GM12878 (cell line): ENCODE data around the gene STK4. TPM values are rescaled to one million over a fixed set of nuclear protein-coding genes. Genes with fewer than 3 reads are reported as not detected.

Experiments used
- ATAC-seq: fragments of 200-7000 bp; cut with Tn5 transposase; 3 replicates; pipeline ENCODE4 v1.9.1; 2020; ENCODE audit warnings: mild to moderate bottlenecking, moderate library complexity
- BruUV-seq: library from RNA; stranded (reverse); fragments of 400-500 nt; replicated peaks from 2 replicates; lab custom pipeline; 2021; lab: Mats Ljungman, UMichigan
- CTCF ChIA-PET: fragments of 300-600 bp; sonication (Branson Sonifier 250); formaldehyde crosslinking; extraction: SDS; loops from one replicate; lab custom pipeline; 2021; ENCODE audit warnings: inconsistent platforms; lab: Yijun Ruan, JAX
- POLR2A ChIA-PET: fragments of 350-600 bp; formaldehyde crosslinking; extraction: SDS; loops from one replicate; lab custom pipeline; 2021; ENCODE audit warnings: inconsistent platforms; lab: Charles Lee
- RAD21 ChIA-PET: fragments of 300-600 bp; sonication (Branson Sonifier 250); formaldehyde crosslinking; loops from one replicate; lab custom pipeline; 2023; ENCODE audit warnings: antibody characterized with exemption; ENCODE audit not compliant: unreplicated experiment; lab: Charles Lee
- SMC1A ChIA-PET: fragments of 300-600 bp; sonication (Branson Sonifier 250); formaldehyde crosslinking; loops from one replicate; lab custom pipeline; 2023; ENCODE audit not compliant: unreplicated experiment, uncharacterized antibody; lab: Charles Lee
- DNase-seq: peaks from one replicate; pipeline ENCODE4 v3.0.0-alpha.2; 2011; ENCODE audit warnings: low read depth, low spot score
- FAIRE-seq: peaks from 3 replicates; lab custom pipeline; 2011; peaks lifted over from hg19 to GRCh38; lab: Jason Lieb, UNC
- H2AFZ ChIP-seq: 2 replicates; pipeline ENCODE4 v1.6.0; 2011; ENCODE audit warnings: low read depth, low read length, control low read depth; ENCODE audit not compliant: control insufficient read depth
- H3K27ac ChIP-seq: 2 replicates; pipeline ENCODE4 v1.5.1; 2011; ENCODE audit warnings: control low read depth; ENCODE audit not compliant: control insufficient read depth, insufficient read depth
- H3K27me3 ChIP-seq, 2 experiments: replicated peaks in 1 of 2; 2 replicates each; pipeline versions ENCODE4 v1.6.0 to v1.6.1; 2011; ENCODE audit warnings: low read length in 1 of 2; ENCODE audit not compliant: control insufficient read depth in 2 of 2, insufficient read depth in 2 of 2
- H3K36me3 ChIP-seq, 2 experiments: 2 replicates each; pipeline ENCODE4 v1.5.1; 2011; ENCODE audit warnings: low read length in 1 of 2; ENCODE audit not compliant: control insufficient read depth in 2 of 2, insufficient read depth in 2 of 2
- H3K4me1 ChIP-seq: 2 replicates; pipeline ENCODE4 v1.6.1; 2011; ENCODE audit warnings: mild to moderate bottlenecking, low read length, moderate library complexity, mixed read lengths; ENCODE audit not compliant: control insufficient read depth, insufficient read depth
- H3K4me2 ChIP-seq: 2 replicates; pipeline ENCODE4 v1.6.0; 2011; ENCODE audit warnings: control low read depth; ENCODE audit not compliant: control insufficient read depth, insufficient read depth
- H3K4me3 ChIP-seq: fragments of 200-600 bp; sonication (generic); 2 replicates; pipeline ENCODE4 v1.5.1; 2016
- H3K79me2 ChIP-seq: 2 replicates; pipeline ENCODE4 v1.6.0; 2011; ENCODE audit warnings: low read length; ENCODE audit not compliant: control insufficient read depth, insufficient read depth
- H3K9ac ChIP-seq: 2 replicates; pipeline ENCODE4 v1.8.0; 2011; ENCODE audit warnings: low read length, control low read depth, mixed read lengths; ENCODE audit not compliant: control insufficient read depth, insufficient read depth
- H3K9me3 ChIP-seq: replicated peaks from 3 replicates; pipeline ENCODE4 v1.5.1; 2011; ENCODE audit warnings: mild to moderate bottlenecking, low read length; ENCODE audit not compliant: control insufficient read depth, insufficient read depth
- H4K20me1 ChIP-seq: 2 replicates; pipeline ENCODE4 v1.6.0; 2011; ENCODE audit not compliant: control insufficient read depth, insufficient read depth
- DPF2 ChIP-seq: fragments of 450-650 bp; IDR thresholded peaks from 2 replicates; pipeline ENCODE4 v1.6.1; 2017; ENCODE audit warnings: mild to moderate bottlenecking
- WGBS: methylation state at CpG from one replicate; pipeline ENCODE4 v1.1.6; 2016; ENCODE audit warnings: low lambda C conversion rate; ENCODE audit not compliant: insufficient replicate concordance, insufficient coverage; ENCODE audit errors: missing lambda C conversion rate; 5-methylcytosine and 5-hydroxymethylcytosine counted together
- in situ Hi-C: fragments of 300-500 bp; cut with MboI; formaldehyde crosslinking; loops from 9 replicates; pipeline ENCODE4 v1.14.3; 2018; ENCODE audit warnings: mixed read lengths
- intact Hi-C: fragments of 100-400 bp; cut with micrococcal nuclease; formaldehyde crosslinking; loops from one replicate; pipeline ENCODE4 v1.14.2; 2022; ENCODE audit not compliant: unreplicated experiment
- polyA plus RNA-seq, 11 experiments: library from polyadenylated mRNA; depleted of rRNA in 4 of 11; unstranded in 6 of 11; stranded (reverse) in 5 of 11; fragments of >200 nt; fragmentation: Nextera tagmentation in 4 of 11; fragmentation: Illumina TruSeq in 1 of 11; extraction: Ambion mirVana in 4 of 11; extraction: Trizol in 1 of 11; gene quantifications; 1 replicate in 1 of 11; 2 replicates in 10 of 11; pipeline versions ENCODE4 v1.2.1 to v1.2.3, GENCODE V29; 2011 to 2016; ENCODE audit warnings: inconsistent platforms in 2 of 11, missing spikeins in 2 of 11, low read depth in 1 of 11
- total RNA-seq, 4 experiments: library from RNA; depleted of rRNA in 3 of 4; stranded (reverse); fragments of >200 nt in 3 of 4; fragmentation: Illumina TruSeq in 1 of 4; extraction: Trizol in 1 of 4; gene quantifications; 2 replicates each; pipeline versions ENCODE4 v1.2.1 to v1.2.3, GENCODE V29; 2013 to 2021
- TF ChIP-seq, protein P1 (sequence below): IDR thresholded peaks from 2 replicates; pipeline ENCODE4 v1.6.1; 2011; ENCODE audit warnings: borderline replicate concordance, low read depth, mild to moderate bottlenecking, moderate library complexity, low read length; ENCODE audit not compliant: insufficient read depth, poor library complexity, severe bottlenecking
- TF ChIP-seq, protein P2 (sequence below): IDR thresholded peaks from 2 replicates; pipeline ENCODE4 v1.6.1; 2011; ENCODE audit warnings: mild to moderate bottlenecking, low read depth, low read length, moderate library complexity; ENCODE audit not compliant: insufficient replicate concordance

STK4 gene
- total and polyA plus RNA-seq, 10 of the 15 experiments (the other 5 are each of a cell fraction or from before 2014, with no cell fraction given), result 24.0 to 135 (median 89.7) TPM

GRCh38 chr20:45110301-45110700, 144.0 kb downstream of the STK4 start:
- Histone ChIP-seq H3K9me3 (no peaks in the 10 kb centered on the region), H3K4me3 (no peak overlapping the region), H3K27ac (no peak overlapping the region), H3K27me3 (peaks cover 2 to 3% of the 10 kb centered on the region in 2 experiments; a peak in 3 of 4 replicates), H3K79me2 (no peaks in the 10 kb centered on the region), H3K4me2 (no peak overlapping the region), H3K36me3 (no peaks in the 10 kb centered on the region), H3K4me1 (no peaks in the 10 kb centered on the region)
- 58% methylated on average over 11 of the region's 11 CpGs for WGBS
- ChIA-PET RAD21 (no interaction called here), CTCF (interaction anchor here (0.7 to 6.8 kb wide), 10 partner anchors 11 to 185 kb away, joined by 3 to 67 read pairs (median 8); no protein-coding TSS in a partner anchor)
- FAIRE-seq, result no peak
- intact Hi-C loops, result no loop called here
- no TSS peak for BruUV-seq
- no peak for ATAC-seq
- no peak for DNase-seq
- TF ChIP-seq, protein P1, sequence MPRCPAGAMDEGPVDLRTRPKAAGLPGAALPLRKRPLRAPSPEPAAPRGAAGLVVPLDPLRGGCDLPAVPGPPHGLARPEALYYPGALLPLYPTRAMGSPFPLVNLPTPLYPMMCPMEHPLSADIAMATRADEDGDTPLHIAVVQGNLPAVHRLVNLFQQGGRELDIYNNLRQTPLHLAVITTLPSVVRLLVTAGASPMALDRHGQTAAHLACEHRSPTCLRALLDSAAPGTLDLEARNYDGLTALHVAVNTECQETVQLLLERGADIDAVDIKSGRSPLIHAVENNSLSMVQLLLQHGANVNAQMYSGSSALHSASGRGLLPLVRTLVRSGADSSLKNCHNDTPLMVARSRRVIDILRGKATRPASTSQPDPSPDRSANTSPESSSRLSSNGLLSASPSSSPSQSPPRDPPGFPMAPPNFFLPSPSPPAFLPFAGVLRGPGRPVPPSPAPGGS, result no peak
- no peak for TF ChIP-seq DPF2
- TF ChIP-seq, protein P2, sequence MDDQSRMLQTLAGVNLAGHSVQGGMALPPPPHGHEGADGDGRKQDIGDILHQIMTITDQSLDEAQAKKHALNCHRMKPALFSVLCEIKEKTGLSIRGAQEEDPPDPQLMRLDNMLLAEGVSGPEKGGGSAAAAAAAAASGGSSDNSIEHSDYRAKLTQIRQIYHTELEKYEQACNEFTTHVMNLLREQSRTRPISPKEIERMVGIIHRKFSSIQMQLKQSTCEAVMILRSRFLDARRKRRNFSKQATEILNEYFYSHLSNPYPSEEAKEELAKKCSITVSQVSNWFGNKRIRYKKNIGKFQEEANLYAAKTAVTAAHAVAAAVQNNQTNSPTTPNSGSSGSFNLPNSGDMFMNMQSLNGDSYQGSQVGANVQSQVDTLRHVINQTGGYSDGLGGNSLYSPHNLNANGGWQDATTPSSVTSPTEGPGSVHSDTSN, result no peak
- TF ChIP-seq, all 136 proteins: peak for 0
- Histone ChIP-seq H4K20me1 (no peaks in the 10 kb centered on the region), H2AFZ (no peak overlapping the region), H3K9ac (no peak overlapping the region)
- in situ Hi-C loops, result no loop called here
- SMC1A ChIA-PET, result interaction anchor here (1.1 to 6.4 kb wide), 3 partner anchors 61 to 99 kb away, joined by 3 to 25 read pairs (median 14); no protein-coding TSS in a partner anchor
- POLR2A ChIA-PET, result interaction anchor here (0.5 kb wide), 1 partner anchor 148 kb away, joined by 4 read pairs; no protein-coding TSS in a partner anchor
